Measurements from ENCODE around the gene FALEC.
A peak's percentile ranks its signal among the peaks of the same experiment; 100 is the strongest.

FALEC gene

GRCh38 chr1:150528196-150528595 is 12.6 kb downstream of the FALEC start:
- no peaks in the 10 kb centered on the region for H3K27me3 ChIP-seq (ENCODE audit: control insufficient read depth in 2 of 2, insufficient read depth in 2 of 2, low read length in 2 of 2)
- no peak overlapping the region for H3K27ac ChIP-seq (ENCODE audit: low read depth in 2 of 2, low read length in 2 of 2)
- peaks cover 6 to 15% of the 10 kb centered on the region in 2 donors for H3K4me1 ChIP-seq (ENCODE audit: control insufficient read depth in 2 of 2, insufficient read depth in 2 of 2, low read length in 2 of 2)
- H3K9ac ChIP-seq (ENCODE audit: low read depth in 1 of 2, low read length in 2 of 2), result no peak overlapping the region
- H3K9me3 ChIP-seq (ENCODE audit: control insufficient read depth in 2 of 2, low read length in 2 of 2), result no peaks in the 10 kb centered on the region
- H3K36me3 ChIP-seq (ENCODE audit: control insufficient read depth in 2 of 2, insufficient read depth in 2 of 2, low read length in 2 of 2), result no peaks in the 10 kb centered on the region
- no peak overlapping the region for H3K4me3 ChIP-seq (ENCODE audit: low read length in 2 of 2)

- no peaks in the 10 kb centered on the region for H3K9me3 ChIP-seq (ENCODE audit: control insufficient read depth in 2 of 2, low read length in 2 of 2)
- H3K27me3 ChIP-seq (ENCODE audit: control insufficient read depth in 2 of 2, insufficient read depth in 2 of 2, low read length in 2 of 2), result no peaks in the 10 kb centered on the region
- H3K4me1 ChIP-seq (ENCODE audit: control insufficient read depth in 2 of 2, insufficient read depth in 2 of 2, low read length in 2 of 2), result peaks cover 6 to 15% of the 10 kb centered on the region in 2 donors
- H3K36me3 ChIP-seq (ENCODE audit: control insufficient read depth in 2 of 2, insufficient read depth in 2 of 2, low read length in 2 of 2), result no peaks in the 10 kb centered on the region
- H3K27ac ChIP-seq (ENCODE audit: low read depth in 2 of 2, low read length in 2 of 2), result peak overlapping the region; percentile 71 to 76
- H3K4me3 ChIP-seq (ENCODE audit: low read length in 2 of 2), result peak overlapping the region in 1 of 2 donors; percentile 5
- H3K9ac ChIP-seq (ENCODE audit: low read depth in 1 of 2, low read length in 2 of 2), result peak overlapping the region in 1 of 2 donors; percentile 19
Measured at GRCh38 chr1:150529017-150529416, 13.5 kb downstream of the FALEC start.

- H3K36me3 ChIP-seq (ENCODE audit: control insufficient read depth in 2 of 2, insufficient read depth in 2 of 2, low read length in 2 of 2), result no peaks in the 10 kb centered on the region
- H3K27me3 ChIP-seq (ENCODE audit: control insufficient read depth in 2 of 2, insufficient read depth in 2 of 2, low read length in 2 of 2), result no peaks in the 10 kb centered on the region
- no peak overlapping the region for H3K9ac ChIP-seq (ENCODE audit: low read depth in 1 of 2, low read length in 2 of 2)
- H3K4me1 ChIP-seq (ENCODE audit: control insufficient read depth in 2 of 2, insufficient read depth in 2 of 2, low read length in 2 of 2), result peaks cover 6 to 15% of the 10 kb centered on the region in 2 donors
- no peak overlapping the region for H3K4me3 ChIP-seq (ENCODE audit: low read length in 2 of 2)
- no peaks in the 10 kb centered on the region for H3K9me3 ChIP-seq (ENCODE audit: control insufficient read depth in 2 of 2, low read length in 2 of 2)
- H3K27ac ChIP-seq (ENCODE audit: low read depth in 2 of 2, low read length in 2 of 2), result no peak overlapping the region
Measured at GRCh38 chr1:150530491-150531159, 15.1 kb downstream of the FALEC start.

GRCh38 chr1:150532860-150533259 is 17.3 kb downstream of the FALEC start:
- Histone ChIP-seq H3K9ac (ENCODE audit: low read depth in 1 of 2, low read length in 2 of 2) (peak overlapping the region; percentile 38 to 41), H3K4me3 (ENCODE audit: low read length in 2 of 2) (no peak overlapping the region), H3K36me3 (ENCODE audit: control insufficient read depth in 2 of 2, insufficient read depth in 2 of 2, low read length in 2 of 2) (no peaks in the 10 kb centered on the region), H3K27ac (ENCODE audit: low read depth in 2 of 2, low read length in 2 of 2) (peak overlapping the region; percentile 68 to 83), H3K9me3 (ENCODE audit: control insufficient read depth in 2 of 2, low read length in 2 of 2) (no peaks in the 10 kb centered on the region), H3K4me1 (ENCODE audit: control insufficient read depth in 2 of 2, insufficient read depth in 2 of 2, low read length in 2 of 2) (peaks cover 6 to 15% of the 10 kb centered on the region in 2 donors), H3K27me3 (ENCODE audit: control insufficient read depth in 2 of 2, insufficient read depth in 2 of 2, low read length in 2 of 2) (no peaks in the 10 kb centered on the region)

- Histone ChIP-seq H3K4me1 (ENCODE audit: control insufficient read depth in 2 of 2, insufficient read depth in 2 of 2, low read length in 2 of 2) (peaks cover 6 to 11% of the 10 kb centered on the region in 2 donors), H3K9ac (ENCODE audit: low read depth in 1 of 2, low read length in 2 of 2) (no peak overlapping the region), H3K27ac (ENCODE audit: low read depth in 2 of 2, low read length in 2 of 2) (no peak overlapping the region)
Measured at GRCh38 chr1:150534002-150534401, 18.4 kb downstream of the FALEC start.

GRCh38 chr1:150535511-150536287 is 20.1 kb downstream of the FALEC start:
- Histone ChIP-seq H3K27me3 (ENCODE audit: control insufficient read depth in 2 of 2, insufficient read depth in 2 of 2, low read length in 2 of 2) (no peaks in the 10 kb centered on the region), H3K9ac (ENCODE audit: low read depth in 1 of 2, low read length in 2 of 2) (no peak overlapping the region), H3K4me3 (ENCODE audit: low read length in 2 of 2) (no peak overlapping the region), H3K36me3 (ENCODE audit: control insufficient read depth in 2 of 2, insufficient read depth in 2 of 2, low read length in 2 of 2) (no peaks in the 10 kb centered on the region), H3K27ac (ENCODE audit: low read depth in 2 of 2, low read length in 2 of 2) (no peak overlapping the region), H3K9me3 (ENCODE audit: control insufficient read depth in 2 of 2, low read length in 2 of 2) (no peaks in the 10 kb centered on the region), H3K4me1 (ENCODE audit: control insufficient read depth in 2 of 2, insufficient read depth in 2 of 2, low read length in 2 of 2) (peaks cover 6 to 11% of the 10 kb centered on the region in 2 donors)

More at GRCh38 chr1:150534002-150534401, 18.4 kb downstream of the FALEC start:
- no peaks in the 10 kb centered on the region for H3K27me3 ChIP-seq (ENCODE audit: control insufficient read depth in 2 of 2, insufficient read depth in 2 of 2, low read length in 2 of 2)
- no peak overlapping the region for H3K4me3 ChIP-seq (ENCODE audit: low read length in 2 of 2)
- no peaks in the 10 kb centered on the region for H3K36me3 ChIP-seq (ENCODE audit: control insufficient read depth in 2 of 2, insufficient read depth in 2 of 2, low read length in 2 of 2)
- H3K9me3 ChIP-seq (ENCODE audit: control insufficient read depth in 2 of 2, low read length in 2 of 2), result no peaks in the 10 kb centered on the region

GRCh38 chr1:150536836-150537731 is 21.5 kb downstream of the FALEC start:
- Histone ChIP-seq H3K9ac (ENCODE audit: low read depth in 1 of 2, low read length in 2 of 2) (no peak overlapping the region), H3K4me1 (ENCODE audit: control insufficient read depth in 2 of 2, insufficient read depth in 2 of 2, low read length in 2 of 2) (peaks cover 6% of the 10 kb centered on the region in 2 donors), H3K9me3 (ENCODE audit: control insufficient read depth in 2 of 2, low read length in 2 of 2) (no peaks in the 10 kb centered on the region), H3K36me3 (ENCODE audit: control insufficient read depth in 2 of 2, insufficient read depth in 2 of 2, low read length in 2 of 2) (no peaks in the 10 kb centered on the region), H3K27me3 (ENCODE audit: control insufficient read depth in 2 of 2, insufficient read depth in 2 of 2, low read length in 2 of 2) (no peaks in the 10 kb centered on the region), H3K4me3 (ENCODE audit: low read length in 2 of 2) (no peak overlapping the region), H3K27ac (ENCODE audit: low read depth in 2 of 2, low read length in 2 of 2) (no peak overlapping the region)

- Histone ChIP-seq H3K36me3 (ENCODE audit: control insufficient read depth in 2 of 2, insufficient read depth in 2 of 2, low read length in 2 of 2) (no peaks in the 10 kb centered on the region), H3K4me3 (ENCODE audit: low read length in 2 of 2) (no peak overlapping the region), H3K27me3 (ENCODE audit: control insufficient read depth in 2 of 2, insufficient read depth in 2 of 2, low read length in 2 of 2) (no peaks in the 10 kb centered on the region), H3K9me3 (ENCODE audit: control insufficient read depth in 2 of 2, low read length in 2 of 2) (no peaks in the 10 kb centered on the region), H3K4me1 (ENCODE audit: control insufficient read depth in 2 of 2, insufficient read depth in 2 of 2, low read length in 2 of 2) (peaks cover 2% of the 10 kb centered on the region in 2 donors), H3K9ac (ENCODE audit: low read depth in 1 of 2, low read length in 2 of 2) (no peak overlapping the region), H3K27ac (ENCODE audit: low read depth in 2 of 2, low read length in 2 of 2) (no peak overlapping the region)
Measured at GRCh38 chr1:150537732-150538684, 22.5 kb downstream of the FALEC start.

- Histone ChIP-seq H3K27me3 (ENCODE audit: control insufficient read depth in 2 of 2, insufficient read depth in 2 of 2, low read length in 2 of 2) (no peaks in the 10 kb centered on the region), H3K4me3 (ENCODE audit: low read length in 2 of 2) (no peak overlapping the region), H3K4me1 (ENCODE audit: control insufficient read depth in 2 of 2, insufficient read depth in 2 of 2, low read length in 2 of 2) (no peaks in the 10 kb centered on the region), H3K36me3 (ENCODE audit: control insufficient read depth in 2 of 2, insufficient read depth in 2 of 2, low read length in 2 of 2) (no peaks in the 10 kb centered on the region), H3K9me3 (ENCODE audit: control insufficient read depth in 2 of 2, low read length in 2 of 2) (no peaks in the 10 kb centered on the region), H3K9ac (ENCODE audit: low read depth in 1 of 2, low read length in 2 of 2) (no peak overlapping the region), H3K27ac (ENCODE audit: low read depth in 2 of 2, low read length in 2 of 2) (no peak overlapping the region)
Measured at GRCh38 chr1:150543500-150544143, 28.1 kb downstream of the FALEC start.

Measured in mucosa of rectum (tissue), 2 donors.